Progenitor cell of endocrine pancreas (in vitro differentiated cells): ENCODE results near the gene PCARE. TPM values are rescaled to one million over a fixed set of nuclear protein-coding genes. Genes with fewer than 3 reads are reported as not detected.

Experiments used
- DNase-seq: peaks from one replicate; pipeline ENCODE4 v3.0.0; 2021; ENCODE audit warnings: low spot score; ENCODE audit not compliant: unreplicated experiment
- H3K27ac Mint-ChIP-seq: 2 replicates; pipeline ENCODE4 v1.8.0; 2021; ENCODE audit warnings: mild to moderate bottlenecking, moderate library complexity, mixed read lengths
- H3K27me3 Mint-ChIP-seq: 2 replicates; pipeline ENCODE4 v1.8.0; 2021; ENCODE audit warnings: mixed read lengths
- H3K36me3 Mint-ChIP-seq: 2 replicates; pipeline ENCODE4 v1.8.0; 2022; ENCODE audit warnings: mixed read lengths; ENCODE audit not compliant: insufficient read depth
- H3K4me1 Mint-ChIP-seq: 2 replicates; pipeline ENCODE4 v1.8.0; 2021; ENCODE audit warnings: low read depth, mixed read lengths
- H3K4me3 Mint-ChIP-seq: 2 replicates; pipeline ENCODE4 v1.8.0; 2021; ENCODE audit warnings: low read depth, mild to moderate bottlenecking, moderate library complexity, mixed read lengths
- H3K9me3 Mint-ChIP-seq: 2 replicates; pipeline ENCODE4 v1.8.0; 2021; ENCODE audit warnings: low read depth, mixed read lengths
- total RNA-seq: library from RNA; stranded (reverse); gene quantifications from 2 replicates; pipeline ENCODE4 v1.2.1, GENCODE V29; 2021
- TF ChIP-seq, protein P1 (sequence below): fragments of 200-600 bp; sonication (generic); IDR thresholded peaks from one replicate; pipeline ENCODE4 v1.5.0; 2021; ENCODE audit warnings: antibody characterized with exemption, mild to moderate bottlenecking; ENCODE audit not compliant: unreplicated experiment

Gene PCARE
- total RNA-seq, 1 donor from 2014 or later: not detected

DNA sequence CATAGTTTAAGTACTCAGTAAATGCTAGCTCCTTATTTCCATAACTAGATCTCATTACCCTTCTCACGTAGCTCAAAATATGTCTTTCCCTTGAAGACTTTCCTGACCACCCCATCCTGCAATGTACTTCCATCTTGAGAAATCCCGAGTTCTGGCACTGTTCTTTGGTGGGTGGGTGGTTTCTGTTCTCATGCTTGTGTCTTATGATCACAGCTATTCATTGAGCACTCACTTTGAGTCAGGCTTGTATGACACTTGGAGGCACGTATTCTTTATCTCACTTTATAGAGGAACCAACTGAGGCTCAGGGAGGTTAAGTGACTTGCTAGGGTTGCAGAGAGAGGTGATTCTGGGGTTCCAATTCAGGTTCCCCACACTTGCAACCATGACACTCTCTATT is 31.9 kb upstream of the PCARE start:
- no peaks in the 10 kb centered on the region for H3K36me3 Mint-ChIP-seq
- H3K9me3 Mint-ChIP-seq: no peaks in the 10 kb centered on the region
- H3K27ac Mint-ChIP-seq: no peak overlapping the region
- peaks cover 4% of the 10 kb centered on the region for H3K4me1 Mint-ChIP-seq
- TF ChIP-seq, protein P1, sequence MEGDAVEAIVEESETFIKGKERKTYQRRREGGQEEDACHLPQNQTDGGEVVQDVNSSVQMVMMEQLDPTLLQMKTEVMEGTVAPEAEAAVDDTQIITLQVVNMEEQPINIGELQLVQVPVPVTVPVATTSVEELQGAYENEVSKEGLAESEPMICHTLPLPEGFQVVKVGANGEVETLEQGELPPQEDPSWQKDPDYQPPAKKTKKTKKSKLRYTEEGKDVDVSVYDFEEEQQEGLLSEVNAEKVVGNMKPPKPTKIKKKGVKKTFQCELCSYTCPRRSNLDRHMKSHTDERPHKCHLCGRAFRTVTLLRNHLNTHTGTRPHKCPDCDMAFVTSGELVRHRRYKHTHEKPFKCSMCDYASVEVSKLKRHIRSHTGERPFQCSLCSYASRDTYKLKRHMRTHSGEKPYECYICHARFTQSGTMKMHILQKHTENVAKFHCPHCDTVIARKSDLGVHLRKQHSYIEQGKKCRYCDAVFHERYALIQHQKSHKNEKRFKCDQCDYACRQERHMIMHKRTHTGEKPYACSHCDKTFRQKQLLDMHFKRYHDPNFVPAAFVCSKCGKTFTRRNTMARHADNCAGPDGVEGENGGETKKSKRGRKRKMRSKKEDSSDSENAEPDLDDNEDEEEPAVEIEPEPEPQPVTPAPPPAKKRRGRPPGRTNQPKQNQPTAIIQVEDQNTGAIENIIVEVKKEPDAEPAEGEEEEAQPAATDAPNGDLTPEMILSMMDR: no peak
- peaks cover 3% of the 10 kb centered on the region for H3K27me3 Mint-ChIP-seq
- no peak overlapping the region for H3K4me3 Mint-ChIP-seq
- DNase-seq: no peak

DNA sequence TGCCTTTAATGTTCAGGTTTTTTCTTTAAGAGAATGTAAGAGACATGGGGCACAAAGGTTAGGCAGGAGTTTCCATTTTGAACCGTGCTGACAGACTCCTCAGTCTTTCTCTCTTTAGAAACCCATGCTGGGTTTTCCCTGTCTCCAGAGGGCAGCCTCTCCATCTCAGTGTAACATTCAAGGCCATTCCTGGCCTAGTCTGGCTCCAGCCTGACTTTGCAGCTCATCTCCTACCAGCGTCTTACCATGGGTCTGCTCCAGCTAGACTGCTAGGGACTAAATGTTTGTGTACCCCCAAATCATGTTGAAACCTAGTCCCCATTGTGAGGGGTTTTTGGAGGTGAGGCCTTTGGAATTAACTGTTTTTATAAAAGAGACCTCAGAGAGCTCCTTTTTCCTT is 31.1 kb upstream of the PCARE start:
- Mint-ChIP-seq H3K36me3 (no peaks in the 10 kb centered on the region), H3K9me3 (peaks cover 5% of the 10 kb centered on the region), H3K27me3 (no peaks in the 10 kb centered on the region), H3K4me1 (peaks cover 4% of the 10 kb centered on the region), H3K4me3 (no peak overlapping the region), H3K27ac (no peak overlapping the region)
- no peak for DNase-seq
- TF ChIP-seq, protein P1: no peak

DNA sequence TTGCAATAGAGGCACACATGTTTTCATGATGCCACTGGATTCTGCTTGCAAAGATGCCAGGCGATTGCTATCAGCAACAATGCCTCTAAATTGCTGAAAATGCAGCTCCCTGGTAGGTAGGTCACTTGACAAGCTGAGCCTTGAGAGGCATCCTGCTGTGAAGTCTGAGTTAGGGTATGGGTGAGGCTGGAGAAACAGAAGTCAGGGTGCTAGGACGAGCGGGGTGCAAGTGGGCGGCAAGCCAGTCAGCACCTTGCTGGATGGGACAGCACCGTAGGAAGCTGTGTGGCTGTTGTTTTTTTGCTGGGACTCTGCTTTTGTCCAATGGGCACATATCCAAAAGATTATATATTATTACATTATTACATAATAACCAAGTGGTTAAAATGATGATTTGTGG is 30.4 kb upstream of the PCARE start:
- H3K36me3 Mint-ChIP-seq: no peaks in the 10 kb centered on the region
- H3K27ac Mint-ChIP-seq: no peak overlapping the region
- peaks cover 4% of the 10 kb centered on the region for H3K4me1 Mint-ChIP-seq
- peaks cover 6% of the 10 kb centered on the region for H3K9me3 Mint-ChIP-seq
- H3K27me3 Mint-ChIP-seq: no peaks in the 10 kb centered on the region
- TF ChIP-seq, protein P1: no peak
- no peak overlapping the region for H3K4me3 Mint-ChIP-seq
- no peak for DNase-seq

DNA sequence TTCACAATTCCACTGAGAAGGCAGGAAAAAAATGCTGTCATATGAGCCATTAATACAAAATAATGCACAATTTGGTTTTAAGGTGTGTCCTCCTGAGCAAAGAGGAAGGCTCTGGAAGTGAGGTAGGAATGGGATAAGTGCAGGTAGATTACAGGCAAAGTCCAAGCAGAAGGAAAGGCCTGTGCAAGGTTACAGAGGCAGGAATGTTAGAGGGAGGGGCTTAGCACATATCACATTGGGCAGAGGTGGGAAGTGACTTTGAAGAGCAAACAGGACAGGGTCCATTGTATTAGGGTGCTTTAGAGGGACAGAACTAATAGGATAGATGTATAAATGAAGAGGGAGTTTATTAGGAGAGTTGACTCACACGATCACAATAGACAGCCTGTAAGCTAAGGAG is 26.2 kb upstream of the PCARE start:
- no peaks in the 10 kb centered on the region for H3K27me3 Mint-ChIP-seq
- H3K36me3 Mint-ChIP-seq: no peaks in the 10 kb centered on the region
- no peak overlapping the region for H3K27ac Mint-ChIP-seq
- H3K4me1 Mint-ChIP-seq: peaks cover 6% of the 10 kb centered on the region
- H3K4me3 Mint-ChIP-seq: no peak overlapping the region
- DNase-seq: no peak
- peaks cover 6% of the 10 kb centered on the region for H3K9me3 Mint-ChIP-seq
- TF ChIP-seq, protein P1: no peak

DNA sequence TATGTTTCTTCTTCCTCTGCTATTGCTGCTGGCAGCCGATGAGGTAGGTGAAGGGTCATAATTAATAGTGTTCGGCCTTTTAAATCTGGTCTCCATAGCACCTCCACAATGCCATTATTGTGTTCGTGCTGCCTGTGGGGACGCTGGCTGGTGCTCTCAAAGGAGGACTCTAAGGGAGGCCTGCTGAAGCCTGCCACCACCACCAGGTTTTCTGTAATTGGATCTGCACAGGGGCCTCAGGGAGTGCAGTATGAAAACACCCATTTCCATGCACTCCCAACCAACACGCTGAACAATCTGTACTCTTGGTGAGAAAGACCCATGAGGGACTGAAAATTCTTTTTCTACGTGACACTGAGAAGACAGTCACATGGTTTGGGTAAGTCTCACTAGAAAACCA is 23.2 kb upstream of the PCARE start:
- H3K36me3 Mint-ChIP-seq: no peaks in the 10 kb centered on the region

More for the DNA sequence above, 23.2 kb upstream of the PCARE start:
- Mint-ChIP-seq H3K27ac (peak overlapping the region; percentile 39), H3K4me1 (peaks cover 6% of the 10 kb centered on the region), H3K9me3 (peaks cover 6% of the 10 kb centered on the region), H3K27me3 (no peaks in the 10 kb centered on the region), H3K4me3 (no peak overlapping the region)
- TF ChIP-seq, protein P1: no peak
- no peak for DNase-seq
